Measurements from ENCODE around the gene DYSF. TPM values are rescaled to one million over a fixed set of nuclear protein-coding genes. Genes with fewer than 3 reads are reported as not detected.

Gene DYSF
- total RNA-seq, 1 donor from 2014 or later, result 0.13 TPM

GRCh38 chr2:71467180-71467815, 13.9 kb downstream of the DYSF start:
- no peak for ATAC-seq (ENCODE audit: low read depth)
- CTCF ChIA-PET, result no interaction called here
- Mint-ChIP-seq H3K4me3 (peak overlapping the region; percentile 79), H3K27me3 (peaks cover 27% of the 10 kb centered on the region), H3K9me3 (no peaks in the 10 kb centered on the region), H3K4me1 (peaks cover 9% of the 10 kb centered on the region), H3K36me3 (ENCODE audit: low read depth) (no peaks in the 10 kb centered on the region), H3K27ac (no peak overlapping the region)
- intact Hi-C loops (cut with micrococcal nuclease), result no loop called here
- POLR2A ChIA-PET, result no interaction called here
- TF ChIP-seq CTCF (IDR thresholded peaks at IDR 0.05), result no peak
- DNase-seq, result no peak

- no peaks in the 10 kb centered on the region for H3K36me3 Mint-ChIP-seq (ENCODE audit: low read depth)
- no peak for TF ChIP-seq CTCF (IDR thresholded peaks at IDR 0.05)
- peaks cover 9% of the 10 kb centered on the region for H3K4me1 Mint-ChIP-seq
- ChIA-PET CTCF (no interaction called here), POLR2A (no interaction called here)
- no peaks in the 10 kb centered on the region for H3K9me3 Mint-ChIP-seq
- intact Hi-C loops (cut with micrococcal nuclease), result no loop called here
- no peak for ATAC-seq (ENCODE audit: low read depth)
- H3K4me3 Mint-ChIP-seq, result no peak overlapping the region
- no peak for DNase-seq
- peaks cover 27% of the 10 kb centered on the region for H3K27me3 Mint-ChIP-seq
- H3K27ac Mint-ChIP-seq, result no peak overlapping the region
Measured at GRCh38 chr2:71468279-71469015, 15.1 kb downstream of the DYSF start.

GRCh38 chr2:71469403-71470398, 16.3 kb downstream of the DYSF start:
- H3K27ac Mint-ChIP-seq, result no peak overlapping the region
- TF ChIP-seq CTCF (IDR thresholded peaks at IDR 0.05), result no peak
- no peak overlapping the region for H3K4me3 Mint-ChIP-seq
- peaks cover 9% of the 10 kb centered on the region for H3K4me1 Mint-ChIP-seq
- ATAC-seq (ENCODE audit: low read depth), result no peak
- POLR2A ChIA-PET, result no interaction called here
- H3K36me3 Mint-ChIP-seq (ENCODE audit: low read depth), result no peaks in the 10 kb centered on the region
- CTCF ChIA-PET, result no interaction called here
- intact Hi-C loops (cut with micrococcal nuclease), result no loop called here
- H3K9me3 Mint-ChIP-seq, result no peaks in the 10 kb centered on the region
- peaks cover 27% of the 10 kb centered on the region for H3K27me3 Mint-ChIP-seq
- no peak for DNase-seq

GRCh38 chr2:71471276-71471675, 17.9 kb downstream of the DYSF start:
- no peak overlapping the region for H3K27ac Mint-ChIP-seq
- TF ChIP-seq CTCF (IDR thresholded peaks at IDR 0.05), result no peak
- no peak for DNase-seq
- H3K4me3 Mint-ChIP-seq, result no peak overlapping the region
- H3K4me1 Mint-ChIP-seq, result peaks cover 9% of the 10 kb centered on the region
- H3K36me3 Mint-ChIP-seq (ENCODE audit: low read depth), result no peaks in the 10 kb centered on the region
- CTCF ChIA-PET, result no interaction called here
- peaks cover 27% of the 10 kb centered on the region for H3K27me3 Mint-ChIP-seq
- intact Hi-C loops (cut with micrococcal nuclease), result no loop called here
- no peak for ATAC-seq (ENCODE audit: low read depth)
- H3K9me3 Mint-ChIP-seq, result no peaks in the 10 kb centered on the region
- POLR2A ChIA-PET, result no interaction called here

- POLR2A ChIA-PET, result no interaction called here
- CTCF ChIA-PET, result no interaction called here
- intact Hi-C loops (cut with micrococcal nuclease), result no loop called here
- ATAC-seq (ENCODE audit: low read depth), result no peak
- no peak overlapping the region for H3K27ac Mint-ChIP-seq
- no peaks in the 10 kb centered on the region for H3K9me3 Mint-ChIP-seq
- TF ChIP-seq CTCF (IDR thresholded peaks at IDR 0.05), result no peak
- no peak for DNase-seq
- H3K4me1 Mint-ChIP-seq, result peaks cover 5% of the 10 kb centered on the region
- H3K4me3 Mint-ChIP-seq, result no peak overlapping the region
- peaks cover 25% of the 10 kb centered on the region for H3K27me3 Mint-ChIP-seq
- H3K36me3 Mint-ChIP-seq (ENCODE audit: low read depth), result no peaks in the 10 kb centered on the region
Measured at GRCh38 chr2:71472019-71472418, 18.7 kb downstream of the DYSF start.
